GM23338 (cell line): Measurements from ENCODE around the gene FAM117B. TPM values are rescaled to one million over a fixed set of nuclear protein-coding genes. Genes with fewer than 3 reads are reported as not detected.
A peak's percentile ranks its signal among the peaks of the same experiment; 100 is the strongest.

Source experiments
- ATAC-seq: fragments of 200-7000 bp; cut with Tn5 transposase; 3 replicates; pipeline ENCODE4 v1.9.1; 2020
- DNase-seq: peaks from one replicate; pipeline ENCODE4 v3.0.0-alpha.2; 2015; ENCODE audit warnings: low spot score
- H2AFZ ChIP-seq: fragments of 200-600 bp; sonication (generic); 2 replicates; pipeline ENCODE4 v1.8.0; 2016; ENCODE audit warnings: antibody characterized with exemption, mild to moderate bottlenecking, moderate library complexity
- H3F3A ChIP-seq: fragments of 200-600 bp; sonication (generic); replicated peaks from 2 replicates; pipeline ENCODE4 v1.8.0; 2017; ENCODE audit warnings: antibody characterized with exemption, mixed run types, low read depth
- H3K27ac ChIP-seq: fragments of 200-600 bp; sonication (generic); 2 replicates; pipeline ENCODE4 v1.6.1; 2016; ENCODE audit warnings: low read depth
- H3K27me3 ChIP-seq: fragments of 200-600 bp; sonication (generic); 2 replicates; pipeline ENCODE4 v1.8.0; 2016; ENCODE audit warnings: mild to moderate bottlenecking, mixed run types, moderate library complexity; ENCODE audit not compliant: insufficient read depth
- H3K36me3 ChIP-seq: fragments of 200-600 bp; sonication (generic); 2 replicates; pipeline ENCODE4 v1.8.0; 2016; ENCODE audit warnings: mild to moderate bottlenecking; ENCODE audit not compliant: insufficient read depth
- H3K4me1 ChIP-seq: fragments of 200-600 bp; sonication (generic); 2 replicates; pipeline ENCODE4 v1.8.0; 2016; ENCODE audit warnings: mild to moderate bottlenecking, moderate library complexity; ENCODE audit not compliant: insufficient read depth
- H3K4me2 ChIP-seq: fragments of 200-600 bp; sonication (generic); 2 replicates; pipeline ENCODE4 v1.7.1; 2017; ENCODE audit warnings: mixed run types
- H3K4me3 ChIP-seq: fragments of 200-600 bp; sonication (generic); 2 replicates; pipeline ENCODE4 v1.6.1; 2016; ENCODE audit warnings: mixed run types
- H3K79me2 ChIP-seq: fragments of 200-600 bp; sonication (generic); replicated peaks from 2 replicates; pipeline ENCODE4 v1.8.0; 2017; ENCODE audit warnings: mild to moderate bottlenecking; ENCODE audit not compliant: insufficient read depth
- H3K9me2 ChIP-seq: fragments of 200-600 bp; sonication (generic); 2 replicates; pipeline ENCODE4 v1.8.0; 2017; ENCODE audit not compliant: insufficient read depth
- H4K20me1 ChIP-seq: fragments of 200-600 bp; sonication (generic); replicated peaks from 2 replicates; pipeline ENCODE4 v1.8.0; 2017; ENCODE audit warnings: mild to moderate bottlenecking; ENCODE audit not compliant: insufficient read depth
- H3K27ac Mint-ChIP-seq: 2 replicates; pipeline ENCODE4 v1.8.0; 2020; ENCODE audit warnings: inconsistent platforms, mild to moderate bottlenecking, moderate library complexity, mixed read lengths
- H3K27me3 Mint-ChIP-seq: 3 replicates; pipeline ENCODE4 v1.8.0; 2022; ENCODE audit warnings: low read depth, mild to moderate bottlenecking, moderate library complexity, mixed read lengths, inconsistent platforms; ENCODE audit not compliant: insufficient read depth, poor library complexity
- H3K36me3 Mint-ChIP-seq: 3 replicates; pipeline ENCODE4 v1.8.0; 2021; ENCODE audit warnings: low read depth, mild to moderate bottlenecking, inconsistent platforms, moderate library complexity, mixed read lengths
- H3K4me1 Mint-ChIP-seq: 3 replicates; pipeline ENCODE4 v1.8.0; 2020; ENCODE audit warnings: mild to moderate bottlenecking, inconsistent platforms, mixed read lengths
- H3K4me3 Mint-ChIP-seq: 3 replicates; pipeline ENCODE4 v1.8.0; 2021; ENCODE audit warnings: moderate library complexity, mild to moderate bottlenecking, inconsistent platforms, mixed read lengths
- H3K9me3 Mint-ChIP-seq: 3 replicates; pipeline ENCODE4 v1.8.0; 2020; ENCODE audit warnings: moderate library complexity, mild to moderate bottlenecking, inconsistent platforms, mixed read lengths
- CREB1 ChIP-seq: fragments of 250-450 bp; sonication (Bioruptor Pico); IDR thresholded peaks from 2 replicates; pipeline ENCODE4 v1.5.0; 2020; ENCODE audit warnings: low read depth, mild to moderate bottlenecking, moderate library complexity
- CTCF ChIP-seq, 2 experiments: fragments of 200-600 bp in 1 of 2; sonication (generic) in 1 of 2; conservative IDR thresholded peaks; 2 replicates each; pipeline versions ENCODE4 v1.5.1 to v1.6.1; 2016 to 2017; ENCODE audit warnings: antibody characterized with exemption in 2 of 2, low read depth in 2 of 2, mild to moderate bottlenecking in 2 of 2, moderate library complexity in 1 of 2
- ETS1 ChIP-seq: IDR thresholded peaks from 2 replicates; pipeline ENCODE4 v1.6.1; 2016; ENCODE audit warnings: antibody characterized with exemption
- EZH2 ChIP-seq: fragments of 200-600 bp; sonication (generic); IDR thresholded peaks from one replicate; pipeline ENCODE4 v1.8.0; 2017; ENCODE audit warnings: antibody characterized with exemption, mild to moderate bottlenecking, low read depth; ENCODE audit not compliant: unreplicated experiment
- EZH2phosphoT487 ChIP-seq: fragments of 200-600 bp; sonication (generic); IDR thresholded peaks from one replicate; pipeline ENCODE4 v1.8.1; 2018; ENCODE audit warnings: antibody characterized with exemption; ENCODE audit not compliant: unreplicated experiment
- JUNB ChIP-seq: IDR thresholded peaks from one replicate; pipeline ENCODE4 v1.6.1; 2016; ENCODE audit warnings: antibody characterized with exemption; ENCODE audit not compliant: unreplicated experiment
- NANOG ChIP-seq: IDR thresholded peaks from 2 replicates; pipeline ENCODE4 v1.6.1; 2016; ENCODE audit warnings: antibody characterized with exemption, borderline replicate concordance
- POLR2AphosphoS5 ChIP-seq: IDR thresholded peaks from 2 replicates; pipeline ENCODE4 v1.6.1; 2016; ENCODE audit warnings: antibody characterized with exemption, low read depth
- REST ChIP-seq: IDR thresholded peaks from one replicate; pipeline ENCODE4 v1.6.1; 2018; ENCODE audit warnings: antibody characterized with exemption; ENCODE audit not compliant: unreplicated experiment
- STAT1 ChIP-seq: IDR thresholded peaks from one replicate; pipeline ENCODE4 v1.6.1; 2016; ENCODE audit warnings: antibody characterized with exemption; ENCODE audit not compliant: unreplicated experiment
- ZNF114 ChIP-seq: fragments of 250-450 bp; sonication (Bioruptor Pico); IDR thresholded peaks from 2 replicates; pipeline ENCODE4 v1.5.0; 2020; ENCODE audit warnings: mild to moderate bottlenecking, moderate library complexity
- ZNF331 ChIP-seq: fragments of 250-450 bp; sonication (Bioruptor Pico); IDR thresholded peaks from 2 replicates; pipeline ENCODE4 v1.5.0; 2020; ENCODE audit warnings: low read depth, mild to moderate bottlenecking, moderate library complexity
- ZNF462 ChIP-seq: fragments of 250-450 bp; sonication (Bioruptor Pico); IDR thresholded peaks from 2 replicates; pipeline ENCODE4 v1.5.0; 2020; ENCODE audit warnings: mild to moderate bottlenecking, moderate library complexity
- polyA plus RNA-seq: library from polyadenylated mRNA; unstranded; fragments of >200 nt; fragmentation: Nextera tagmentation; extraction: Ambion mirVana; gene quantifications from 2 replicates; pipeline ENCODE4 v1.2.1, GENCODE V29; 2016
- total RNA-seq: library from RNA; depleted of rRNA; stranded (reverse); fragments of >200 nt; shearing (Covaris generic); gene quantifications from 2 replicates; pipeline ENCODE4 v1.2.3, GENCODE V29; 2014

Gene FAM117B
- total and polyA plus RNA-seq, 2 experiments from 2014 or later, result 8.4 to 23.0 TPM

- Histone ChIP-seq H3K4me1 (0 out of 2 replicates have a peak, but pooled peaks cover 6% of the 10 kb centered on the region), H4K20me1 (peaks cover 29% of the 10 kb centered on the region), H3K27me3 (no peaks in the 10 kb centered on the region), H3K36me3 (no peaks in the 10 kb centered on the region), H3K4me3 (no peak overlapping the region), H2AFZ (no peak overlapping the region), H3K9me2 (no peaks in the 10 kb centered on the region), H3K27ac (no peak overlapping the region), H3F3A (no peaks in the 10 kb centered on the region), H3K4me2 (no peak overlapping the region), H3K79me2 (peaks cover 99% of the 10 kb centered on the region)
- Mint-ChIP-seq H3K27ac (0 out of 2 replicates have a peak overlapping the region, but pooled peaks have one; percentile 46), H3K27me3 (no peaks in the 10 kb centered on the region), H3K4me1 (peaks cover 14% of the 10 kb centered on the region), H3K4me3 (no peak overlapping the region), H3K9me3 (no peaks in the 10 kb centered on the region), H3K36me3 (no peaks in the 10 kb centered on the region)
- ATAC-seq (no peak), DNase-seq (no peak)
- TF ChIP-seq CTCF (conservative IDR thresholded peaks at IDR 0.05; ENCODE audit: low read depth in 2 of 2), result no peak
- TF ChIP-seq REST, result no peak
- no peak for TF ChIP-seq POLR2AphosphoS5
- TF ChIP-seq ETS1, result no peak
- TF ChIP-seq ZNF462, result no peak
- no peak for TF ChIP-seq EZH2phosphoT487
- TF ChIP-seq CREB1 (CRISPR knock-in tag), result no peak
- no peak for TF ChIP-seq JUNB
- no peak for TF ChIP-seq ZNF331 (CRISPR knock-in tag)
- no peak for TF ChIP-seq NANOG
- no peak for TF ChIP-seq STAT1
- TF ChIP-seq ZNF114 (CRISPR knock-in tag), result no peak
- no peak for TF ChIP-seq EZH2
Measured at GRCh38 chr2:202643012-202643858, 8.5 kb downstream of the FAM117B start.
